GM13977 (cell line): ENCODE measurements around the gene MGME1.

Experiments
- DNase-seq: peaks from one replicate; pipeline ENCODE4 v3.0.0; 2012; ENCODE audit warnings: low spot score
- CTCF ChIP-seq: IDR thresholded peaks from 2 replicates; pipeline ENCODE4 v1.5.1; 2012; ENCODE audit warnings: mild to moderate bottlenecking, control low read depth; ENCODE audit not compliant: insufficient read depth; ENCODE audit errors: extremely low read depth, missing control alignments
- in situ Hi-C: fragments of 300-500 bp; cut with MboI; formaldehyde crosslinking; loops from one replicate; pipeline ENCODE4 v1.12.0; 2022; ENCODE audit warnings: low sequenced_read_pairs, low pct_unique_long_range_greater_than_20kb, mixed read lengths, inconsistent platforms; ENCODE audit not compliant: unreplicated experiment

The MGME1 gene

GRCh38 chr20:17935186-17935585 lies 33.6 kb upstream of the MGME1 start:
- DNase-seq, result no peak
- in situ Hi-C loops, result loop anchor here (25.0 kb wide), 1 partner anchor 398 kb away; the partner anchor contains the start of gene BFSP1

GRCh38 chr20:17935761-17936160 lies 33.1 kb upstream of the MGME1 start:
- in situ Hi-C loops, result loop anchor here (25.0 kb wide), 1 partner anchor 398 kb away; the partner anchor contains the start of gene BFSP1
- no peak for DNase-seq
- no peak for TF ChIP-seq CTCF

More at GRCh38 chr20:17935186-17935585, 33.6 kb upstream of the MGME1 start:
- no peak for TF ChIP-seq CTCF

GRCh38 chr20:17936286-17936760 lies 32.5 kb upstream of the MGME1 start:
- in situ Hi-C loops, result loop anchor here (25.0 kb wide), 1 partner anchor 399 kb away; the partner anchor contains the start of gene BFSP1
- TF ChIP-seq CTCF, result no peak
- no peak for DNase-seq

GRCh38 chr20:17936761-17937732 lies 31.8 kb upstream of the MGME1 start:
- no peak for DNase-seq
- in situ Hi-C loops, result loop anchor here (25.0 kb wide), 1 partner anchor 400 kb away; the partner anchor contains the start of gene BFSP1
- no peak for TF ChIP-seq CTCF

GRCh38 chr20:17938871-17939619 lies 29.8 kb upstream of the MGME1 start:
- in situ Hi-C loops, result loop anchor here (25.0 kb wide), 1 partner anchor 402 kb away; the partner anchor contains the start of gene BFSP1
- peak; percentile 95 for TF ChIP-seq CTCF
- DNase-seq, result peak; percentile 74

- no peak for DNase-seq
- no peak for TF ChIP-seq CTCF
- in situ Hi-C loops, result loop anchor here (25.0 kb wide), 1 partner anchor 402 kb away; the partner anchor contains the start of gene BFSP1
Observed at GRCh38 chr20:17939622-17940223, 29.1 kb upstream of the MGME1 start.
